ENCODE data around the gene MIPEP.

Gene MIPEP

DNA sequence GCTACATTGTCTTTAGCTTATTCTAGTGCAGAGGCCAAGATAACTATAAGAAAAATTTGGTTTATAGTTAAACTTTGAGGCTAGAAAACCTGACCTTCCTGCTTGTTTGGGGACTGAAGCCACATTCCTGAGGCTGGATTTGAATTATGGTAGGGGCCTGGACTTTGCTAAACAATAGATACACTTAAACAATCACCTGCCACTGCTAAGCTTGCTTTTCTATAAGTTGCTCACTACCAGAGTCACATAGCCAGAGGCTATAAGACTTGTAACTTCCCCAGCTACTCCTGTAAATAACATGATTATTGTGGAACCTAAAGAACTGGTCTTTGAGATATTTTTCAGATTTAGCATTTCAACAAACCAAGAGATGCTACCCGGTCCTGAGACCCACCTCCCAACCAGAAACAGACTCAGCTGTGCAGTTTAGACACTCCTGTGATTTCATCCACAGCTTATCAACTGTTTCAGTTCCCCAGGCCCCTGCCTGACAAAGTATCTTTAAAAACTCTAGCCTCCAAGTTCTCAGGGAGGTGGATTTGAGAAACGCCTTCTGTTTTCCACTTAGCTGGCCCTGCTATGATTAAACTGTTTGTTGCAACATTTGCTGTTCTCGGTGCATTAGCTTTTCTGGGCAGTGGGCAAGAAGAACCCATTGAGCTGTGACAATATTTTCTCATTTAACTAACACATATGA lies 77.7 kb downstream of the MIPEP start:
- Histone ChIP-seq H3K36me3 (no peaks in the 10 kb centered on the region), H3K27ac (no peak overlapping the region), H3K4me1 (ENCODE audit: control insufficient read depth in 1 of 2, insufficient read depth in 1 of 2, low read depth in 1 of 2, low read length in 1 of 2) (no peaks in the 10 kb centered on the region), H3K4me3 (ENCODE audit: low read depth in 1 of 2, low read length in 1 of 2) (no peak overlapping the region), H3K27me3 (no peaks in the 10 kb centered on the region), H3K9me3 (no peaks in the 10 kb centered on the region)
- TF ChIP-seq CTCF (IDR thresholded peaks at IDR 0.05): no peak

GRCh38 chr13:23810685-23811240 lies 78.4 kb downstream of the MIPEP start:
- Histone ChIP-seq H3K27ac (no peak overlapping the region), H3K9me3 (no peaks in the 10 kb centered on the region), H3K27me3 (no peaks in the 10 kb centered on the region), H3K4me3 (ENCODE audit: low read depth in 1 of 2, low read length in 1 of 2) (no peak overlapping the region), H3K36me3 (no peaks in the 10 kb centered on the region), H3K4me1 (ENCODE audit: control insufficient read depth in 1 of 2, insufficient read depth in 1 of 2, low read depth in 1 of 2, low read length in 1 of 2) (no peaks in the 10 kb centered on the region)
- TF ChIP-seq CTCF (IDR thresholded peaks at IDR 0.05): no peak

- H3K4me1 ChIP-seq (ENCODE audit: control insufficient read depth in 1 of 2, insufficient read depth in 1 of 2, low read depth in 1 of 2, low read length in 1 of 2): no peaks in the 10 kb centered on the region
- no peak for TF ChIP-seq CTCF (IDR thresholded peaks at IDR 0.05)
- H3K9me3 ChIP-seq: no peaks in the 10 kb centered on the region
- H3K36me3 ChIP-seq: no peaks in the 10 kb centered on the region
- no peaks in the 10 kb centered on the region for H3K27me3 ChIP-seq
- no peak overlapping the region for H3K4me3 ChIP-seq (ENCODE audit: low read depth in 1 of 2, low read length in 1 of 2)
- no peak overlapping the region for H3K27ac ChIP-seq
Measured at GRCh38 chr13:23808803-23809202, 80.4 kb downstream of the MIPEP start.

- Histone ChIP-seq H3K27ac (no peak overlapping the region), H3K4me3 (ENCODE audit: low read depth in 1 of 2, low read length in 1 of 2) (no peak overlapping the region)
- TF ChIP-seq CTCF (IDR thresholded peaks at IDR 0.05): no peak
Measured at GRCh38 chr13:23806874-23807526, 82.2 kb downstream of the MIPEP start.

GRCh38 chr13:23805821-23806220 lies 83.4 kb downstream of the MIPEP start:
- H3K27me3 ChIP-seq: no peaks in the 10 kb centered on the region
- H3K4me1 ChIP-seq (ENCODE audit: control insufficient read depth in 1 of 2, insufficient read depth in 1 of 2, low read depth in 1 of 2, low read length in 1 of 2): no peaks in the 10 kb centered on the region
- no peaks in the 10 kb centered on the region for H3K9me3 ChIP-seq
- TF ChIP-seq CTCF (IDR thresholded peaks at IDR 0.05): no peak
- H3K27ac ChIP-seq: no peak overlapping the region
- no peak overlapping the region for H3K4me3 ChIP-seq (ENCODE audit: low read depth in 1 of 2, low read length in 1 of 2)
- H3K36me3 ChIP-seq: no peaks in the 10 kb centered on the region

More at GRCh38 chr13:23806874-23807526, 82.2 kb downstream of the MIPEP start:
- Histone ChIP-seq H3K4me1 (ENCODE audit: control insufficient read depth in 1 of 2, insufficient read depth in 1 of 2, low read depth in 1 of 2, low read length in 1 of 2) (no peaks in the 10 kb centered on the region), H3K27me3 (no peaks in the 10 kb centered on the region), H3K9me3 (no peaks in the 10 kb centered on the region), H3K36me3 (no peaks in the 10 kb centered on the region)
